Mesendoderm (in vitro differentiated cells): Measurements from ENCODE around the gene LRBA.

Source experiments
- DNase-seq: peaks from one replicate; pipeline ENCODE4 v3.0.0; 2013
- H2AK5ac ChIP-seq: 2 replicates; pipeline ENCODE4 v1.6.1; 2013; ENCODE audit warnings: low read length, inconsistent platforms
- H2BK120ac ChIP-seq: 2 replicates; pipeline ENCODE4 v1.6.1; 2013; ENCODE audit warnings: low read depth, mild to moderate bottlenecking, low read length, moderate library complexity, mixed read lengths
- H2BK15ac ChIP-seq: replicated peaks from 2 replicates; pipeline ENCODE4 v1.6.1; 2013; ENCODE audit warnings: low read depth, mild to moderate bottlenecking, moderate library complexity
- H2BK5ac ChIP-seq: 2 replicates; pipeline ENCODE4 v1.6.1; 2013; ENCODE audit warnings: low read length, inconsistent platforms
- H3K18ac ChIP-seq: 2 replicates; pipeline ENCODE4 v1.6.1; 2013; ENCODE audit warnings: mild to moderate bottlenecking, low read length, mixed read lengths
- H3K23ac ChIP-seq: one replicate; pipeline ENCODE4 v1.6.1; 2013; ENCODE audit warnings: low read length
- H3K27ac ChIP-seq: 2 replicates; pipeline ENCODE4 v1.5.1; 2013; ENCODE audit warnings: low read depth, mild to moderate bottlenecking, inconsistent platforms, low read length, moderate library complexity
- H3K27me3 ChIP-seq: 2 replicates; pipeline ENCODE4 v1.6.1; 2013; ENCODE audit warnings: low read length, control low read depth, mild to moderate bottlenecking, inconsistent platforms; ENCODE audit not compliant: insufficient read depth, poor library complexity
- H3K36me3 ChIP-seq: 2 replicates; pipeline ENCODE4 v1.6.1; 2013; ENCODE audit warnings: low read length, inconsistent platforms; ENCODE audit not compliant: control insufficient read depth, insufficient read depth
- H3K4ac ChIP-seq: one replicate; pipeline ENCODE4 v1.6.1; 2013; ENCODE audit warnings: low read depth, mild to moderate bottlenecking, low read length, moderate library complexity
- H3K4me1 ChIP-seq: 2 replicates; pipeline ENCODE4 v1.6.1; 2013; ENCODE audit warnings: low read depth, low read length, inconsistent platforms; ENCODE audit not compliant: control insufficient read depth
- H3K4me2 ChIP-seq: 2 replicates; pipeline ENCODE4 v1.6.1; 2013; ENCODE audit warnings: low read length
- H3K4me3 ChIP-seq: 2 replicates; pipeline ENCODE4 v1.5.1; 2013; ENCODE audit warnings: mild to moderate bottlenecking, low read length
- H3K56ac ChIP-seq: one replicate; pipeline ENCODE4 v1.6.1; 2013; ENCODE audit warnings: low read length
- H3K79me1 ChIP-seq: 2 replicates; pipeline ENCODE4 v1.6.1; 2013; ENCODE audit warnings: low read length, inconsistent platforms
- H3K79me2 ChIP-seq: 2 replicates; pipeline ENCODE4 v1.6.1; 2013; ENCODE audit warnings: mild to moderate bottlenecking, low read length; ENCODE audit not compliant: control insufficient read depth, insufficient read depth
- H3K9ac ChIP-seq: 2 replicates; pipeline ENCODE4 v1.6.1; 2013; ENCODE audit warnings: low read length, inconsistent platforms
- H4K5ac ChIP-seq: one replicate; pipeline ENCODE4 v1.6.1; 2013; ENCODE audit warnings: low read length
- H4K8ac ChIP-seq: one replicate; pipeline ENCODE4 v1.6.1; 2013; ENCODE audit warnings: low read depth, mild to moderate bottlenecking, control low read depth, low read length, moderate library complexity
- WGBS: extraction: QIAGEN DNeasy Blood & Tissue Kit; methylation state at CpG from one replicate; pipeline ENCODE4 v1.1.7; 2013; ENCODE audit warnings: low lambda C conversion rate, missing lambda C conversion rate; ENCODE audit not compliant: insufficient coverage; ENCODE audit errors: extremely low coverage; 5-methylcytosine and 5-hydroxymethylcytosine counted together

The LRBA gene

GRCh38 chr4:150990993-150991392 is 24.1 kb downstream of the LRBA start:
- Histone ChIP-seq H3K27ac (no peak overlapping the region), H3K23ac (no peak overlapping the region), H3K4ac (no peak overlapping the region), H3K27me3 (no peaks in the 10 kb centered on the region), H3K4me1 (no peaks in the 10 kb centered on the region), H3K79me2 (peaks cover 21% of the 10 kb centered on the region), H2BK120ac (no peak overlapping the region), H2BK5ac (no peak overlapping the region), H3K56ac (no peak overlapping the region), H4K8ac (no peak overlapping the region), H4K5ac (no peak overlapping the region), H3K4me2 (no peak overlapping the region), H3K18ac (no peak overlapping the region), H2AK5ac (no peak overlapping the region), H3K36me3 (no peaks in the 10 kb centered on the region), H3K79me1 (peaks cover 4% of the 10 kb centered on the region), H2BK15ac (no peak overlapping the region), H3K9ac (no peak overlapping the region), H3K4me3 (no peak overlapping the region)
- DNase-seq: no peak
- no CpG with 5 or more reads among the region's 2 CpGs for WGBS

- H3K4ac ChIP-seq: no peak overlapping the region
- no peak overlapping the region for H3K18ac ChIP-seq
- H2AK5ac ChIP-seq: no peak overlapping the region
- no peak overlapping the region for H2BK120ac ChIP-seq
- no peak overlapping the region for H3K9ac ChIP-seq
- no peak overlapping the region for H3K4me2 ChIP-seq
- no peaks in the 10 kb centered on the region for H3K27me3 ChIP-seq
- WGBS: no CpG with 5 or more reads among the region's 3 CpGs
- H3K79me2 ChIP-seq: peaks cover 21% of the 10 kb centered on the region
- H4K8ac ChIP-seq: no peak overlapping the region
- no peak overlapping the region for H3K27ac ChIP-seq
- no peak overlapping the region for H3K4me3 ChIP-seq
- H3K36me3 ChIP-seq: no peaks in the 10 kb centered on the region
- no peak overlapping the region for H3K56ac ChIP-seq
- no peak overlapping the region for H4K5ac ChIP-seq
- no peak overlapping the region for H3K23ac ChIP-seq
- peaks cover 4% of the 10 kb centered on the region for H3K79me1 ChIP-seq
- no peaks in the 10 kb centered on the region for H3K4me1 ChIP-seq
- no peak overlapping the region for H2BK15ac ChIP-seq
- H2BK5ac ChIP-seq: no peak overlapping the region
- DNase-seq: no peak
Observed at GRCh38 chr4:150990250-150990649, 24.8 kb downstream of the LRBA start.

DNA sequence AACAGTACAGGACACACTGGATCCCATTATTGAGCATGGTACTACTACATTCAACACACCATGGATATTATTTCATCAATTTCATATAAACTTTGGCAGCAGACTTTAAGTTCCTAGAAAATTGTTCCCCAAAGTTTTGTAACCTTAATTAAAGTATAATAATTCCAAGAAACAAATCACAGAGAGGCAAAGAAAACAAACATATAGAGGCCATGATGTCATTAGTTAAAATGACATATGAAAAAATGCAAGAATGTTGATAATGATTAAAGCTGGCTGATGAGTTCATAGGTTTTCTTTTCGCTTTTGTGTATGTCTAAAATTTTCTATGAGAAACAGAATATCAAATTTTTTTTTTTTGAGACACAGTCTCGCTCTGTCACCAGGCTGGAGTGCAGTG is 26.8 kb downstream of the LRBA start:
- Histone ChIP-seq H3K4me2 (no peak overlapping the region), H3K4me3 (no peak overlapping the region), H3K9ac (no peak overlapping the region), H3K27me3 (no peaks in the 10 kb centered on the region), H4K8ac (no peak overlapping the region), H2BK120ac (no peak overlapping the region), H3K4ac (no peak overlapping the region), H3K23ac (no peak overlapping the region), H3K79me1 (peaks cover 5% of the 10 kb centered on the region), H3K36me3 (no peaks in the 10 kb centered on the region), H3K4me1 (no peaks in the 10 kb centered on the region), H4K5ac (no peak overlapping the region), H2AK5ac (no peak overlapping the region), H3K56ac (no peak overlapping the region), H2BK5ac (no peak overlapping the region), H3K27ac (no peak overlapping the region), H2BK15ac (no peak overlapping the region), H3K79me2 (peaks cover 11% of the 10 kb centered on the region), H3K18ac (no peak overlapping the region)
- WGBS: no CpG with 5 or more reads among the region's 2 CpGs
- DNase-seq: no peak

DNA sequence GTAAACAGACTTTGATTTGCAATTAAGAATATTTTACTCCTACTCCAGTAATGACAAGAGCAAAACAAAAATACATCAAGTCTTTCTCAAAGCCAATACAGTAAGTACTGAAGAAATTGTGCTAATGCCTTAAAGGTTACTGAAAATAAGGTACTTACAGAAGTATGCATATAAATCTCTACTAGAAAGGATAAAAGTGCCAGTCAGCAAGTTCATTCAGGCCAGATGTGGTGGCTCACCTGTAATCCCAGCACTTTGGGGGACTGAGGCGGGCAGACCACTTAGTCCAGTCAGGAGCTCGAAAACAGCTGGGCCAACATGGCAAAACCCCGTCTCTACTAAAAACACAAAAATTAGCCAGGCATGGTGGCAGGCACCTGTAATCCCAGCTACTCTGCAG is 27.9 kb downstream of the LRBA start:
- Histone ChIP-seq H3K4me3 (no peak overlapping the region), H3K36me3 (no peaks in the 10 kb centered on the region), H3K56ac (no peak overlapping the region), H3K23ac (no peak overlapping the region), H3K4me2 (no peak overlapping the region), H2AK5ac (no peak overlapping the region), H3K79me1 (peaks cover 6% of the 10 kb centered on the region), H4K5ac (no peak overlapping the region), H2BK5ac (no peak overlapping the region), H2BK15ac (no peak overlapping the region), H2BK120ac (no peak overlapping the region), H3K27ac (no peak overlapping the region), H3K4ac (no peak overlapping the region), H4K8ac (no peak overlapping the region), H3K79me2 (peaks cover 11% of the 10 kb centered on the region), H3K9ac (no peak overlapping the region), H3K18ac (no peak overlapping the region), H3K27me3 (no peaks in the 10 kb centered on the region), H3K4me1 (no peaks in the 10 kb centered on the region)
- DNase-seq: no peak
- no CpG with 5 or more reads among the region's 3 CpGs for WGBS

DNA sequence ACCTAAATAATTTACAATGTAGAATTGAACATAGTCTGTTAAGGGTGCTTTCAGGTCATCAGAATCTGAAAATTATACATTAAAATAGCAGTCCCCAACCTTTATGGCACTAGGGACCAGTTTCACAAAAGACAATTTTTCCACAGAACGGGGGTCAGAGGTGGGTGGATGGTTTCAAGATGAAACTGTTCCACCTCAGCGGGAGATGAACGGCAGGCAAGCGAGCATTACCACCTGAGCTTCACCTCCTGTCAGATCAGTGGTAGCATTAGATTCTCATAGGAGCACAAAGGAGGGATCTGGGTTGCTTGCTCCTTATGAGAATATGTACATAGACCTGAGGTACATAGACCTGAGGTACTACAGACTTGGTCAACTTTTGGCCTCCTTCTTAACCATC is 29.0 kb downstream of the LRBA start:
- H3K36me3 ChIP-seq: no peaks in the 10 kb centered on the region
- no peak overlapping the region for H3K4me2 ChIP-seq
- no peak overlapping the region for H2BK15ac ChIP-seq
- H3K56ac ChIP-seq: no peak overlapping the region
- H3K4me1 ChIP-seq: no peaks in the 10 kb centered on the region
- H3K18ac ChIP-seq: no peak overlapping the region
- no peaks in the 10 kb centered on the region for H3K27me3 ChIP-seq
- H2BK120ac ChIP-seq: no peak overlapping the region
- no peak overlapping the region for H3K23ac ChIP-seq
- no peak overlapping the region for H2AK5ac ChIP-seq
- H3K79me1 ChIP-seq: peaks cover 6% of the 10 kb centered on the region
- no CpG with 5 or more reads among the region's 4 CpGs for WGBS
- no peak for DNase-seq
- H3K27ac ChIP-seq: no peak overlapping the region
- no peak overlapping the region for H3K9ac ChIP-seq
- no peak overlapping the region for H3K4me3 ChIP-seq
- H3K79me2 ChIP-seq: peaks cover 10% of the 10 kb centered on the region
- no peak overlapping the region for H4K8ac ChIP-seq
- no peak overlapping the region for H3K4ac ChIP-seq
- no peak overlapping the region for H2BK5ac ChIP-seq
- H4K5ac ChIP-seq: no peak overlapping the region

- H2BK5ac ChIP-seq: no peak overlapping the region
- no peak overlapping the region for H4K5ac ChIP-seq
- no peak overlapping the region for H3K27ac ChIP-seq
- no peak overlapping the region for H2BK120ac ChIP-seq
- no peak overlapping the region for H3K56ac ChIP-seq
- no peak overlapping the region for H2BK15ac ChIP-seq
- no peak overlapping the region for H4K8ac ChIP-seq
- no peak overlapping the region for H3K9ac ChIP-seq
- WGBS: no CpG with 5 or more reads among the region's 3 CpGs
- H3K4me1 ChIP-seq: no peaks in the 10 kb centered on the region
- H3K79me2 ChIP-seq: peaks cover 9% of the 10 kb centered on the region
- no peak for DNase-seq
- no peak overlapping the region for H3K18ac ChIP-seq
- no peak overlapping the region for H3K23ac ChIP-seq
- H3K79me1 ChIP-seq: peaks cover 6% of the 10 kb centered on the region
- no peaks in the 10 kb centered on the region for H3K36me3 ChIP-seq
- no peak overlapping the region for H3K4me3 ChIP-seq
- H3K4ac ChIP-seq: no peak overlapping the region
- H3K27me3 ChIP-seq: no peaks in the 10 kb centered on the region
- no peak overlapping the region for H3K4me2 ChIP-seq
- no peak overlapping the region for H2AK5ac ChIP-seq
Observed at GRCh38 chr4:150983851-150984250, 31.2 kb downstream of the LRBA start.
